ENCODE data around the gene CDK6. TPM values are rescaled to one million over a fixed set of nuclear protein-coding genes. Genes with fewer than 3 reads are reported as not detected.

The CDK6 gene
- total RNA-seq, 4 donors from 2014 or later = 12.9 to 32.7 (median 21.6) TPM

DNA sequence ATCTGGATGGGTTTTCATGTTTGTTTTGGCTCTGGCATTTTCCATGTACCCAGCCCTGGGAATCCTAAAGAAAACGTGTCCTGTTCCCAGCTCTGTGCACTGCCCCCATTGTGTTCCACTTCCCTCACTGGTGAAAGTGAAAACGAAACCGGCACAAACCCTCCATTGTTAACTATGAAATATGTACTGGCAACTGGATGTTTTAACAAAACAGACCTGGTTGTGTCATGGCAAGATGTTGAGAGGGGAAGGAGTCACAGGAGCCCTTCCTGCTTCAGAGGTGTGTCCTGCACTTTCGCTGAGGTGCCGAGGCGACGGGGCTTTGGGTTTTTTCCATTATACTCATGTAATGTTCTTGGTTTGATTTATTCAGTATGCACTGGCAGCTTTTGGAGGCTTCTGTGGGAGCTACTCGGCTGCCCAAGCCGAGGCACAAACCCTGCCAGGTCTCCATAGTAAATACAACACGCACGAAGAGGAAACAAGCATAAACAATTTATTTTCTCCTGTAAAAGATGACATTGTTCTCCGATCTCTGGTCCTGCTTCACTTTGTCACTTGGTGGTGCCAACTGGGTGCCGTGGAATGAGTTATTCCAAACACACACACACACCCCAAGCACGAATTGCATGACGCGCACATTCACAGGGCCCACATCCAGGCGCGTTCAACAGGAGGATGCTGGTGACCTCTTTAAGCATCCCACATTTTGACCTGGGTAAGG, 118.2 kb downstream of the CDK6 start:
- intact Hi-C loops (cut with DNase I; ENCODE audit: low total_unique reads) (loop anchor here (5.0 to 10.0 kb wide), 2 partner anchors 47 to 114 kb away; no protein-coding TSS in a partner anchor), in situ Hi-C loops (cut with MboI; ENCODE audit: low pct_ligation_motif_present in 1 of 4, low pct_unique_long_range_greater_than_20kb in 1 of 4, low sequenced_read_pairs in 3 of 4) (no loop called here)
- peak; percentile 55 for DNase-seq
- Histone ChIP-seq H3K4me1 (peaks cover 0 to 29% (median 19%) of the 10 kb centered on the region in 4 donors), H3K9me3 (no peaks in the 10 kb centered on the region), H3K36me3 (no peaks in the 10 kb centered on the region), H3K27ac (peak overlapping the region; percentile 82 to 91 (median 86)), H3K27me3 (no peaks in the 10 kb centered on the region), H3K4me3 (peak overlapping the region; percentile 5 to 48 (median 44))
- TF ChIP-seq POLR2AphosphoS5 (IDR thresholded peaks at IDR 0.05) = peak; percentile 32 to 60 (median 34)
- TF ChIP-seq, protein P1, sequence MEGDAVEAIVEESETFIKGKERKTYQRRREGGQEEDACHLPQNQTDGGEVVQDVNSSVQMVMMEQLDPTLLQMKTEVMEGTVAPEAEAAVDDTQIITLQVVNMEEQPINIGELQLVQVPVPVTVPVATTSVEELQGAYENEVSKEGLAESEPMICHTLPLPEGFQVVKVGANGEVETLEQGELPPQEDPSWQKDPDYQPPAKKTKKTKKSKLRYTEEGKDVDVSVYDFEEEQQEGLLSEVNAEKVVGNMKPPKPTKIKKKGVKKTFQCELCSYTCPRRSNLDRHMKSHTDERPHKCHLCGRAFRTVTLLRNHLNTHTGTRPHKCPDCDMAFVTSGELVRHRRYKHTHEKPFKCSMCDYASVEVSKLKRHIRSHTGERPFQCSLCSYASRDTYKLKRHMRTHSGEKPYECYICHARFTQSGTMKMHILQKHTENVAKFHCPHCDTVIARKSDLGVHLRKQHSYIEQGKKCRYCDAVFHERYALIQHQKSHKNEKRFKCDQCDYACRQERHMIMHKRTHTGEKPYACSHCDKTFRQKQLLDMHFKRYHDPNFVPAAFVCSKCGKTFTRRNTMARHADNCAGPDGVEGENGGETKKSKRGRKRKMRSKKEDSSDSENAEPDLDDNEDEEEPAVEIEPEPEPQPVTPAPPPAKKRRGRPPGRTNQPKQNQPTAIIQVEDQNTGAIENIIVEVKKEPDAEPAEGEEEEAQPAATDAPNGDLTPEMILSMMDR (IDR thresholded peaks at IDR 0.05) = no peak
- peak; percentile 33 for TF ChIP-seq POLR2A (IDR thresholded peaks at IDR 0.05)
- TF ChIP-seq EP300 (IDR thresholded peaks at IDR 0.05; ENCODE audit: low read depth) = no peak
- 20 to 28% methylated on average over 5 to 18 of the region's 18 CpGs for WGBS, 2 donors (ENCODE audit: low coverage in 1 of 2)

DNA sequence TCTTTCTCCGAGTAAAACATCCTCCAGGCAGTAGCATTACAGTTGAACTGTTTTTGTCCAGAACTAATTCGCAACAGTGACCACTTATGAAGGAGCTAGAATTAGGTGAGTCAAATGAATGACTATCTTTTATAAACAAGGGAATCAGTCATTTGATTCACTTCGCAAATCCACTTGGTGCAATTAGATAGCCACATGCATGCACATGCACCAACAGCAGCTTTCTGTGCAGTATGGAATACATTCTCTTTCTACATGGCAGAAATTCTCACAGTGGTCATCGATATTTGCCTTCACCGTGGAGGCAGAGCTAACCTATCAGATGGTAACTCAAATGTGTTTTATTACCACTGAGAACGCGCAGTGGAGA, 118.8 kb downstream of the CDK6 start:
- Histone ChIP-seq H3K4me3 (peak overlapping the region in 3 of 4 donors; percentile 39 to 48 (median 48)), H3K4me1 (peaks cover 0 to 29% (median 19%) of the 10 kb centered on the region in 4 donors), H3K27ac (peak overlapping the region; percentile 82 to 91 (median 86)), H3K36me3 (no peaks in the 10 kb centered on the region), H3K27me3 (no peaks in the 10 kb centered on the region), H3K9me3 (no peaks in the 10 kb centered on the region)
- no peak for DNase-seq
- 62 to 69% methylated on average over 5 to 7 of the region's 7 CpGs for WGBS, 2 donors (ENCODE audit: low coverage in 1 of 2)
- intact Hi-C loops (cut with DNase I; ENCODE audit: low total_unique reads) = loop anchor here (5.0 to 10.0 kb wide), 2 partner anchors 47 to 115 kb away; no protein-coding TSS in a partner anchor
- in situ Hi-C loops (cut with MboI; ENCODE audit: low pct_ligation_motif_present in 1 of 4, low pct_unique_long_range_greater_than_20kb in 1 of 4, low sequenced_read_pairs in 3 of 4) = no loop called here
- no peak for TF ChIP-seq POLR2A (IDR thresholded peaks at IDR 0.05)
- no peak for TF ChIP-seq POLR2AphosphoS5 (IDR thresholded peaks at IDR 0.05)
- no peak for TF ChIP-seq EP300 (IDR thresholded peaks at IDR 0.05; ENCODE audit: low read depth)
- TF ChIP-seq, protein P1 (IDR thresholded peaks at IDR 0.05) = no peak

GRCh38 chr7:92716825-92717580, 119.4 kb downstream of the CDK6 start:
- DNase-seq = no peak
- Histone ChIP-seq H3K27me3 (no peaks in the 10 kb centered on the region), H3K4me1 (peaks cover 0 to 29% (median 19%) of the 10 kb centered on the region in 4 donors), H3K9me3 (no peaks in the 10 kb centered on the region), H3K27ac (peak overlapping the region; percentile 82 to 91 (median 86)), H3K4me3 (peak overlapping the region in 2 of 4 donors; percentile 39 to 48), H3K36me3 (no peaks in the 10 kb centered on the region)
- in situ Hi-C loops (cut with MboI; ENCODE audit: low pct_ligation_motif_present in 1 of 4, low pct_unique_long_range_greater_than_20kb in 1 of 4, low sequenced_read_pairs in 3 of 4) (no loop called here), intact Hi-C loops (cut with DNase I; ENCODE audit: low total_unique reads) (loop anchor here (5.0 to 10.0 kb wide), 2 partner anchors 48 to 115 kb away; no protein-coding TSS in a partner anchor)
- 90 to 94% methylated on average over 4 of the region's 4 CpGs for WGBS, 2 donors (ENCODE audit: low coverage in 1 of 2)
- TF ChIP-seq POLR2A (IDR thresholded peaks at IDR 0.05) (no peak), POLR2AphosphoS5 (IDR thresholded peaks at IDR 0.05) (no peak), EP300 (IDR thresholded peaks at IDR 0.05; ENCODE audit: low read depth) (no peak)
- TF ChIP-seq, protein P1 (IDR thresholded peaks at IDR 0.05) = no peak

- intact Hi-C loops (cut with DNase I; ENCODE audit: low total_unique reads) = loop anchor here (5.0 to 10.0 kb wide), 2 partner anchors 49 to 116 kb away; no protein-coding TSS in a partner anchor
- Histone ChIP-seq H3K36me3 (no peaks in the 10 kb centered on the region), H3K4me1 (peaks cover 0 to 29% (median 19%) of the 10 kb centered on the region in 4 donors), H3K9me3 (no peaks in the 10 kb centered on the region), H3K4me3 (no peak overlapping the region), H3K27me3 (no peaks in the 10 kb centered on the region), H3K27ac (no peak overlapping the region)
- WGBS, 2 donors (ENCODE audit: low coverage in 1 of 2) = 95 to 100% methylated on average over 2 of the region's 2 CpGs
- TF ChIP-seq EP300 (IDR thresholded peaks at IDR 0.05; ENCODE audit: low read depth) (no peak), POLR2A (IDR thresholded peaks at IDR 0.05) (no peak), POLR2AphosphoS5 (IDR thresholded peaks at IDR 0.05) (no peak)
- TF ChIP-seq, protein P1 (IDR thresholded peaks at IDR 0.05) = no peak
- DNase-seq = no peak
- in situ Hi-C loops (cut with MboI; ENCODE audit: low pct_ligation_motif_present in 1 of 4, low pct_unique_long_range_greater_than_20kb in 1 of 4, low sequenced_read_pairs in 3 of 4) = no loop called here
These were observed 120.4 kb downstream of the CDK6 start for GRCh38 chr7:92715963-92716362.

All from transverse colon (tissue), 4 donors.